GM13976 (cell line): ENCODE results near the gene OLA1.

ENCODE experiments used
- DNase-seq: peaks from one replicate; pipeline ENCODE4 v3.0.0; 2012; ENCODE audit warnings: low spot score
- CTCF ChIP-seq: IDR thresholded peaks from 2 replicates; pipeline ENCODE4 v1.5.1; 2012; ENCODE audit warnings: borderline replicate concordance, mild to moderate bottlenecking; ENCODE audit not compliant: insufficient read depth; ENCODE audit errors: extremely low read depth, missing control alignments, control extremely low read depth
- in situ Hi-C: fragments of 300-500 bp; cut with MboI; formaldehyde crosslinking; loops from one replicate; pipeline ENCODE4 v1.12.0; 2022; ENCODE audit warnings: low sequenced_read_pairs, mixed read lengths, inconsistent platforms; ENCODE audit not compliant: unreplicated experiment

OLA1 gene

GRCh38 chr2:174233771-174234275, 14.5 kb downstream of the OLA1 start:
- no peak for TF ChIP-seq CTCF

GRCh38 chr2:174227748-174228147, 20.6 kb downstream of the OLA1 start:
- in situ Hi-C loops: no loop called here
- TF ChIP-seq CTCF: no peak
- DNase-seq: no peak

More at GRCh38 chr2:174233771-174234275, 14.5 kb downstream of the OLA1 start:
- no peak for DNase-seq
- in situ Hi-C loops: no loop called here

DNA sequence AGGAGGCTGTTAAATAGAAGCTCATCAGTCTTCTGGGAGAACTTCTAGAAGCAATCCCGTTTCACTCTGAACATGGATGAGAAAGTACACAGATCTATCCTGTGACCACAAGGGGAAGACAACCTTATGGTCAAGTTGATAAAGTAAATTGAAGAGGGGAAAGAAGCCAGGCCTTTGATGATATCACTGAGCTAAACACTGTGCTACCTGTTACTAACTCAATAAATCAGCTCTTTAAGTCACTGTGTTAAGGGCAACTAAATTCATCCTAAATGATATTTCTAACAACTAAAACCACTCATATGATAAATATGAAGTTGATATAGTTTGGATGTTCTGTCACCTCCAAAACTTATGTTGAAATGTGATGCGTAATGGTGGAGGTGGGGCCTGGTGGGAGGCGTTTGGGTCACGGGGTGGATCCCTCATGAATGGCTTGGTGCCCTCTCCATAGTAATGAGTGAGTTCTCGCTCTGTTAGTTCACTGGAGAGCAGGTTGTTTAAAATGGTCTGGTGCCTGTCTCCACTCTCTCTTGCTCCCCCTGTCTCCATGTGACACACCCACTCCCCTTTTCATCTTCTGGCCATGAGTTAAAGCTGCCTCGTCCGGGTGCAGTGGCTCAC, 23.6 kb downstream of the OLA1 start:
- DNase-seq: no peak
- no peak for TF ChIP-seq CTCF
- in situ Hi-C loops: no loop called here

DNA sequence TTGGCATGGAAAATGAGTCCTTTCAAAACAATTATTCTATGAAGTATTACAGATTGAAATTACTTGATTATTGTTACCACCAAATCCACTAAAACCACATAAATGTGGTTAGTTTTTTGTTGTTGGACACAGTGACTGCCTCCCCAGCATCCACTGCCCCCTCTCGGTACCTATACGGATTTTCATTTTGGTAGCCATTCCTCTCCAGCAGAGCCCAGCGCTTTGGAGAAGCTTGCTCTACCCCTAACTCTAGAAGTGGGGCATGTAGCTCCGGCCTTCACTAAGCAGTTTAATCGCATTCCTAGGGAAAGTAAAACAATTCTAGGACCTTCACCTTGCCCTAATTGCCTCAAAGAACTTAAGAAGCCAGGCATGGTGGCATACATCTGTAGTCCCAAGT, 24.2 kb downstream of the OLA1 start:
- no peak for TF ChIP-seq CTCF
- no peak for DNase-seq
- in situ Hi-C loops: no loop called here

GRCh38 chr2:174223388-174223787, 24.9 kb downstream of the OLA1 start:
- DNase-seq: no peak
- in situ Hi-C loops: no loop called here
- no peak for TF ChIP-seq CTCF

DNA sequence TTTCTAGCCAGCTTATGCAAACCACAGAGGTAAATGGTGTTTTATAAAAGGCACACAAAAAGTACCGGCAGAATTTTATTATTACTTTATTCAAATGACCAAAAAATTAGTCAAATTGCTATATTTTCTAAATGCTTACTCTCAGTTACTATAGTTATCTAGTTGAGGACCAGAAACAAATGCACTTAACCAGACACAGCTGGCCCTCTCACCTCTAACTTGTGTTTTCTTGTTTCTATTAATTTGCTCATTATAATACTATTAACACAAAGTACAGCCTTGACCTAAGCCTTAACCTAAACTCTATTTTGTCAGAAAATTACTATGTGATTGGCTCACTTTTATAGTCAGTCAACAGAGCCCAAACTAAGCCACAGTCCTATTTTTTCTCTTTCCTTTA, 26.2 kb downstream of the OLA1 start:
- TF ChIP-seq CTCF: no peak
- DNase-seq: no peak
- in situ Hi-C loops: no loop called here
